ACC112 (cell line): ENCODE results near the gene MKNK2.

ENCODE experiments used
- H2AFZ ChIP-seq: fragments of 200-600 bp; sonication (generic); one replicate; pipeline ENCODE4 v1.6.0; 2017; ENCODE audit warnings: antibody characterized with exemption, low read length; ENCODE audit not compliant: unreplicated experiment
- H3K27ac ChIP-seq: fragments of 200-600 bp; sonication (generic); 2 replicates; pipeline ENCODE4 v1.5.1; 2014; ENCODE audit warnings: low read depth, mild to moderate bottlenecking, antibody characterized with exemption, low read length, moderate library complexity
- H3K27me3 ChIP-seq: fragments of 200-600 bp; sonication (generic); 2 replicates; pipeline ENCODE4 v1.6.1; 2014; ENCODE audit warnings: mild to moderate bottlenecking, antibody characterized with exemption, low read length, moderate library complexity, mixed read lengths; ENCODE audit not compliant: insufficient read depth
- H3K36me3 ChIP-seq: fragments of 200-600 bp; sonication (generic); 2 replicates; pipeline ENCODE4 v1.6.1; 2016; ENCODE audit warnings: mild to moderate bottlenecking, antibody characterized with exemption, low read length, moderate library complexity, mixed read lengths; ENCODE audit not compliant: insufficient read depth
- H3K4me1 ChIP-seq: fragments of 200-600 bp; sonication (generic); one replicate; pipeline ENCODE4 v1.6.1; 2016; ENCODE audit warnings: low read length, mixed read lengths; ENCODE audit not compliant: insufficient read depth, unreplicated experiment, control insufficient read depth
- H3K4me3 ChIP-seq: fragments of 200-600 bp; sonication (generic); 2 replicates; pipeline ENCODE4 v1.5.1; 2014; ENCODE audit warnings: mild to moderate bottlenecking, low read depth, low read length
- H3K79me2 ChIP-seq: fragments of 200-600 bp; sonication (generic); one replicate; pipeline ENCODE4 v1.6.0; 2016; ENCODE audit warnings: low read length; ENCODE audit not compliant: control insufficient read depth, unreplicated experiment, insufficient read depth

Gene MKNK2

DNA sequence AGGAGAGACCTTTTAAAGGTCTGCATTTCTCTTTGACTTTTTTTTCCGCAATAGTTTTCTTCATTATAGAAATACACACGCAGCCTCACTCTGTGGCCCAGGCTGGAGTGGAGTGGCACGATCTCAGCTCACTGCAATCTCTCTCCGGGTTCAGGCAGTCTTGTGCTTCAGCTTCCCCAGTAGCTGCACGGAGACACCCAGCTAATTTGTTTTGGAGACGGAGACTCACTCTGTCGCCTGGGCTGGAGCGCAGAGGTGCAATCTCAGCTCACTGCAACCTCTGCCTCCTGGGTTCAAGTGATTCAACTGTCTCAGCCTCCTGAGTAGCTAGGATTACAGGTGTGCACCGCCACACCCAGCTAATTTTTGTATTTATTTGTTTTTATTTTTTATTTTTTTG, 11.7 kb upstream of the MKNK2 start:
- Histone ChIP-seq H3K27ac (no peak overlapping the region), H3K4me1 (peaks cover 25% of the 10 kb centered on the region)

DNA sequence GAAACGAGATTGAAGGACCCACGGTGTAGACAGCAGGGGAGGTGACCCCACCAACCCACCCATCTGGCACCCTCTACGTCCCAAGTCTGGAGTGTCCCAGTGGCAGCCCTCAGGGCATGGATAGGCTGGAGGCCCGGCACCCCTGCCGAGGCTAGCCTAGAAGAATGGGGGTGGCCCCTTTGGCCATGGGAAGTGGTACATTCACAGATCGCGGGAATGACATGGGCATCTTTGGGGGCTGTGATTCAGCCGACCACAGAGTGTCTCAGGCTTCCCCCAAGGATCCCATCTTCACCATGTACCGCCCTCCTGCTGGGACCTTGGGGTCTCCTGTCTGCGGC, 11.3 kb upstream of the MKNK2 start:
- Histone ChIP-seq H3K4me3 (peak overlapping the region; percentile 74), H3K36me3 (no peaks in the 10 kb centered on the region), H3K79me2 (no peaks in the 10 kb centered on the region), H3K27ac (no peak overlapping the region), H3K4me1 (peaks cover 25% of the 10 kb centered on the region), H2AFZ (no peak overlapping the region), H3K27me3 (no peaks in the 10 kb centered on the region)

More for the DNA sequence above, 11.7 kb upstream of the MKNK2 start:
- Histone ChIP-seq H2AFZ (no peak overlapping the region), H3K79me2 (no peaks in the 10 kb centered on the region), H3K4me3 (no peak overlapping the region), H3K27me3 (no peaks in the 10 kb centered on the region), H3K36me3 (no peaks in the 10 kb centered on the region)

DNA sequence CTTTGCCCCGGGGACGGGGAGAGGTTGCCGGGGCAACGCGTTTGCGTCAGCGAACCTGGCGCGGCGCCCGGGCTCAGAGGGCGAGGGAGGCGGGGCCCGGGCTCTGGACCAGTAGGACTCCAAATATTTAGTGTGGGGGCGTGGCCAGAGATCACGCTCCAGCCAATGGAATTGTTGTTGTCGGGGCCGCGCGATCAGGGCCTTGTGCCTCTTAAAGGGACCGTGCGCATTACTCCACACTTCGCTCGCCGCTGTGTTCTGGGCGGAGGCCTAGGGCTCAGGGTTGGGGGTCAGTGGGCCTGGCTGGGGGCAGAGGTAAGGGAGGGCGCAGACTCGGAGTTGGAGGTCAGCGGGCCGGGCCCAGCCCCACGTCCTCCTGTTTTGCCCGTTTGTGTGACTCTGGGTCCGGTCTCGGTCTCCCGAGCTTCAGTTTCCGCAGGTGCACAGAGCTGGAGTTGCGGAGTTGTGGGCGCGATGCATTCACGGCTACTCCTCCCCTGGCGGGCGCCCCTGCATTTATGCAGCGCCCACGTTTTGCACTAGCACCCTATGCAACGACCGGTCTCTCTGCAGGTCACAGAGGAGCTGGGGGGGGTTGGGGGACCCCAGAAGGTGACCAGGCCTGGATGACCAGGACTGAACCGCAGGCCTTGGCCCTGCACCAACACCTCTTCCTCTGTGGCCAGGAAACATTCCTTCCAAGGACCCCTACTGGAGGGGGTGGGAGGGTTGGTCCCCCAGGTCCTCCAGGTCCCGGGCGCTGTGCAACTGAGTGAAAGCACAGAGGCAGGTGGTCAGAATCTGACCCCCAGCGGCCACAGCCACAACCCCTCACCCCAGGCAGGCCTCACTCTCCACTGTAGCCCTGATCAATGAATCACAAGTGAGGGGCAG, 10.7 kb upstream of the MKNK2 start:
- Histone ChIP-seq H3K4me3 (peak overlapping the region; percentile 74), H3K36me3 (no peaks in the 10 kb centered on the region), H3K27ac (peak overlapping the region; percentile 94), H3K4me1 (peaks cover 25% of the 10 kb centered on the region), H2AFZ (peak overlapping the region; percentile 48), H3K27me3 (no peaks in the 10 kb centered on the region), H3K79me2 (no peaks in the 10 kb centered on the region)

DNA sequence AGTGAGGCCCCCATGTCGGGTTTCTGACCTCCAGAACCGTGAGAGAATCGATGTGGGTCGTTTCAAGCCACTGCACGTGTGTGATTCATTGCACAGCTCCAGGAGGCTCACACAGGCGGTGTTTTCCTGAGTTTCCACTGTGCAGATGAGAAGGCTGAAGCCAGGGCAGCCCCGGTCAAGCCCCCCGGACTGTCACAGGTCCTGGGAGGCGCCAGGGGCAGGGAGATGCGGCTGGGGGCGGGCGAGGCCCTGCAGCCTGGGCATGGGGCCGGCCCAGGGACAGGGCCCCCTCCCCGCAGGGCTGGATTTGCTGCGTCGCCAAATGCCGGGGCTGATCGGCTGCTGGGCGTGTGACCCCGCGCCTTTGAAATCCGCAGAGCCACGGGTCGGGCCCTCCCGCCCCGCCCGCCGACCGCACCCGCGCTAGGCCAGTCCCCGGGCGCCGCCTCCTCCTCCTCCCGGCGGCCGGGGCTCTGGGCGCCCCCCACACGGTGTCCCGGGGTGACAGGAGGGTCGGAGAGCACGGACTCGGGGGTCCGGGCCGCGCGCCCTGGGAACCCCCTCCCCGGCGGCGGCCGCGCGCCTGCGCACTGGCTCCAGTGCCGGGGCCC, 9.9 kb upstream of the MKNK2 start:
- Histone ChIP-seq H3K27ac (peak overlapping the region; percentile 94), H3K4me1 (peaks cover 29% of the 10 kb centered on the region), H2AFZ (no peak overlapping the region), H3K27me3 (no peaks in the 10 kb centered on the region), H3K4me3 (peak overlapping the region; percentile 74), H3K79me2 (no peaks in the 10 kb centered on the region), H3K36me3 (no peaks in the 10 kb centered on the region)

DNA sequence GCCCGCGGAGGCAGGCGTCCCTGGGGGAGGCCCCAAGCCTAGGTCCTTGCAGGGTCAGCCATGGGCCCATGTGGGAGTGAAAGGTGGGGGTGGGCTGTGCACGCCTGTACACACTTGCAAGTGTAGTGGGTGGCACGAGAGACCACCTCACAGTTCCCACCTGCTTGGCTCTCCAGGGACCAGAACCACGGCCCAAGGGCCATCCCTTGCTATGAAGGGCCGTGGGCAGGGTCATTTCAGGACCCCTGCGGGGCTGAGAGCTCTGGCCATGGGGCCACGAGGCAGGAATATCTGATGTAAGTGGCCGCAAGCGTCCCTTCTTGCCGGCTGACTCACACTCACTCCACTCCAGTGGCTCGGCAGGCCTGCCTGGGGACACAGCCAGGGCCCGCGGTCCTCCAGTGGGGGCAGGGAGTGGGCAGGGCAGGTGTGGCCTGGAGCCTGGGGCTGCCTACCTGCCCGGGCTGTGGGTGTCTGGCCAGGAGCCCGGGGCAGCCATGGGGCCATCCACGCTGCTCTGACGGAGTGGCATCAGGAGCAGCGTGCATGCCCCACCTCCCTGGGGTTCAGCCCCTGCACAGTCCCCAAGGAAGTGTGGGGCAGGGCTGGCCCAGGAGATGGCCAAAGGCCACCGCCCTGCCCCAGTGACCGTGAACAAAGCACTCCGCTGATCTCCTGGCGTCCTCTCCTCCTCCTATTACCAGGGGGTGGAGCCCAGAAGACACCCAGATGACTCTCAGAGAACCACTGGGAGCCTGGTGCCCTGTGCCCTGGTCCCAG, 8.6 kb upstream of the MKNK2 start:
- Histone ChIP-seq H2AFZ (no peak overlapping the region), H3K79me2 (no peaks in the 10 kb centered on the region), H3K27ac (peak overlapping the region; percentile 94), H3K27me3 (no peaks in the 10 kb centered on the region), H3K4me1 (peaks cover 37% of the 10 kb centered on the region), H3K36me3 (no peaks in the 10 kb centered on the region), H3K4me3 (peak overlapping the region; percentile 74)

DNA sequence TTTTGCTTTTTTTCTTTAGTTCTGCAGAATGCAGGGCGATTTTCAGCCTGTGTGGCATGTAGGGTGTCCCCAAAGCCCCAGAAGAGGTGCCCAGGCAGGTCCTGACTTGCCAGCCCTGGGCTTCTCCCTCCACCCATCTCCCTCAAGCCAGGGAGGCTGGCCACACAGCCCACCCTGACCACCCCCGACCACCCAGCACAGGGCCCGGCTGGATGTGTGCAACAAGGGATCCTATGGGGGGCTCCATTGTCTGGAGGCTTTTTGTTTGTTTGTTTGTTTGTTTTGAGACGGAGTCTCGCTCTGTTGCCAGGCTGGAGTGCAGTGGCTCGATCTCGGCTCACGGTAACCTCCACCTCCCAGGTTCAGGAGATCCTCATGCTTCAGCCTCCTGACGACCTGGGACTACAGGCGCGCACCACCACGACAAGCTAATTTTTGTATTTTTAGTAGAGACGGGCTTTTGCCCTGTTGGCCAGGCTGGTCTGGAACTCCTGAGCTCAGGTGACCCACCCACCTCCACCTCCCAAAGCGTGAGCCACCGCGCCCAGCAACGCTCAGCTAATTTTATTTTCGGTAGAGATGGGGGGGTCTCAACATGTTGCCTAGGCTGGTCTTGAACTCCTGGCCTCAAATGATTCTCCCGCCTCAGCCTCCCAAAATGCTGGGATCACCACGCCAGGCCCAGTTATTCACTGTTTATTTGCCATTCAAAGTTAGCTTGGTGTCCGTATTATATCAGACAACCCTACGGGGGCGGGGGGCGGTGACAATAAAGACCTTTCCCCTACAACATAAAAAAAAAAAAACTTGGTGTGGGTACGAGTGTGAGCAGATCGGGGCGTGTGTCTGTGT, 7.8 kb upstream of the MKNK2 start:
- Histone ChIP-seq H3K79me2 (no peaks in the 10 kb centered on the region), H3K27ac (peak overlapping the region; percentile 94), H2AFZ (no peak overlapping the region), H3K27me3 (no peaks in the 10 kb centered on the region), H3K4me1 (peaks cover 37% of the 10 kb centered on the region), H3K36me3 (no peaks in the 10 kb centered on the region), H3K4me3 (no peak overlapping the region)

DNA sequence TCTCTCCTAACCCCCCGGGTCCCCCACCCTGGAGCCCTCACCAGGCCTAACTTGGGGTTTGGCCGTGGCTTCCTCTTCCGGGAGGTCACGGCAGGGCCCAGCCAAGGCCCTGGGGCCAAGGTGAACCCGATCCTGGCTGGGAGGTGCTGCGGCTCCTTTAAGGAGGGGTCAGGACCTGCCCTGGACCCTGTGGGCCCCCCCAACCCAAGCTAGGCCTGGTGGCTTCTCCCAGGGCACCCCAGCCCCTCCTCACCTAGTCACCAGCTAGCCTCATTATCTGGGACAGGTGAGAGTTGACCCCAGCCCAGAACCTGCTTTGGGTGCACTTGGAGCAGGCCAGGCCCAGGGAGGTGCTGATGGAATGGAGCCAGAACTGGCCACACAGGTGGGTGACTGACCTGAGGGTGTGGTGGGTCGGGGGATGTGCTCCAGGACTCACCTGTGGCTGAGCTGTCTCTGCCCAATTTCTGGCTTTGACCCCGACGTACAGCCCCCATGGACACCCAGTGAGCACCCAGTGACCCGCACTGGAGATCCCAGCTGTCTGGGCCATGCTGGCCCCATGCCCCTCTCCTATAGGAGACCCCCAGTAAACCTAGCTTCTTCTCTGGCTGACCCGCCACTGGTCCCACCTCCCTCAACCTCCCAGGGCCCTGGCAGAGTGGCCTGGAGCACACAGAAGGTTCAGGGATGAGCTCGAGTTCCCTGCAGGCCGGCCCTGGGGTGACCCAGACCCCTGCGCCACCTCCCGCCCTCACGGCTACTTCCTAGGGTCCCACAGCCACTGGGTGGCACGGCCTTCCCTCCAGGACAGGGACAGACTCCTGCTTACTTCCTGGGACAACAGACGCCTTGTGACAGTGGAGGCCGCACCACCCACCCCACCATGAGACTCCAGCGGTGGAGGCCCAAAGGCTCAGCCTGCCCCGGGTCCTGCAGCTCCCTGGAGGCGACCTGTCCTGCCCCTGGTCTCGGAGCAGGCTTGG, 6.7 kb upstream of the MKNK2 start:
- peaks cover 37% of the 10 kb centered on the region for H3K4me1 ChIP-seq
- H3K79me2 ChIP-seq: no peaks in the 10 kb centered on the region
- no peak overlapping the region for H2AFZ ChIP-seq
- no peaks in the 10 kb centered on the region for H3K27me3 ChIP-seq
- H3K27ac ChIP-seq: no peak overlapping the region; the same call in 1 of the 2 replicates
- no peaks in the 10 kb centered on the region for H3K36me3 ChIP-seq
- no peak overlapping the region for H3K4me3 ChIP-seq

DNA sequence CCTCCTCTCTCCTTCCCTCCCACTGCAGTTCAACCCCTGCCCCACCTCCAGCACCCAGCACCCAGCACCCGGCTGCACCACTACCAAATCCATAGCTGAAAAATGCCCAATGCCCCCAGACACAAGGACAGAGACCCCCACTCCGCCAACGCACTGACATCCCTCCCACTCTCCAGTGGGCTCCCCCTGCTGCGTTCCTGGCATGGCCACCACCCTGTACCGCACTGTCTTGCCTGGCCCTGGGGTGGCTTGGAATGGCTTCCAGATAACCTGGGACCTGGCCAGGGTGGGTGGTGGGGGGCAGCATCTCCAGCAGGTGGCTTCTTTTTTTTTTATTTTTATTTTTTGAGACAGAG, 5.8 kb upstream of the MKNK2 start:
- H3K36me3 ChIP-seq: no peaks in the 10 kb centered on the region
- no peak overlapping the region for H3K27ac ChIP-seq
- H3K79me2 ChIP-seq: no peaks in the 10 kb centered on the region
- no peak overlapping the region for H3K4me3 ChIP-seq
- H3K27me3 ChIP-seq: no peaks in the 10 kb centered on the region
- peaks cover 35% of the 10 kb centered on the region for H3K4me1 ChIP-seq
- no peak overlapping the region for H2AFZ ChIP-seq

DNA sequence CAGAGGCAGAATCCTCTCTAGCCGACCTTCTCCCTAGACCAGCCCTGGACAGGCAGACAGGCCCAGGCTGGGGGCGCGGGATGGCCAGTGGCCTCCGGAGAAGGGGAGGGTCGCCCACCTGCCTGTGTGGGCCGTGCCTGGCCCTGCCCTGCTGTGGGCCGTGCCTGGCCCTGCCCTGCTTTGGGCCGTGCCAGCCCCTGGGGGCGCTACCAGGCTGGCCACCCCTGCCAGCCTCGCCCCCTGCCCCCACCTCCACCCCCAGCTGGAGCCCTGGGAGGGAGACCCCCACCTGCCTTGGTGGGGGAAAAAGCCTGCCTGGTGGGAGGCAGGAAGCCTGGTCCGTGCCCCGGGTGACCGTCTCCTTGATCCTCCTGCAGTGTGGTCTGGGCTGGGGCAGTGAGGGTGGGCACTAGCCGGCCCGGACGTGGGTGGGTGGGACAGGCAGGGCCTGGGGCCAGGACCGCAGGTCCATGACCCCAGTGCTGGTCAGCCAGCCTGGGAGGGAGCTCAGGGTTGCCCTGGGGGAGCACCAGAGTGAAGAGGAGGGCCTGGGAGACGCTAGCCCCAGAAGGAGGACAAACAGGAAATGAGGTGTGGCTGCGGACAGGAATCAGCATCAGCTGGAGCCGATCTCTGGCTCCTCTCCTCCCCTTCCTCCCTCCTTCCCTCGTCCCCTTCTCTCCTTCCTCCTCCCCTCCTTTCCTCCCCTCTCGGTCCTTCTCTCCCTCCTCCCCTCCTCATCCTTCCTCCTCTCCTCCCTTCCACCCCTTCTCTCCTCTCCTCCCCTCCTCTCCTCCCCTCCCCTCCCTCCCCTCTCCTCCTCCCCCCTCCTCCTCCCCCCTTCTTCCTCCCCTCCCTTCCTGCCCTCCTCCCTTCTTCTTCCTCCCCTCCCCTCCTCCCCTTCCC, 5.1 kb upstream of the MKNK2 start:
- peak overlapping the region; percentile 38 for H2AFZ ChIP-seq
- peak overlapping the region; percentile 66 for H3K27ac ChIP-seq
- peaks cover 40% of the 10 kb centered on the region for H3K4me1 ChIP-seq
- no peaks in the 10 kb centered on the region for H3K79me2 ChIP-seq
- H3K4me3 ChIP-seq: peak overlapping the region; percentile 61
- H3K36me3 ChIP-seq: no peaks in the 10 kb centered on the region
- no peaks in the 10 kb centered on the region for H3K27me3 ChIP-seq
